Measurements from ENCODE around the gene CLDN7.

The CLDN7 gene

DNA sequence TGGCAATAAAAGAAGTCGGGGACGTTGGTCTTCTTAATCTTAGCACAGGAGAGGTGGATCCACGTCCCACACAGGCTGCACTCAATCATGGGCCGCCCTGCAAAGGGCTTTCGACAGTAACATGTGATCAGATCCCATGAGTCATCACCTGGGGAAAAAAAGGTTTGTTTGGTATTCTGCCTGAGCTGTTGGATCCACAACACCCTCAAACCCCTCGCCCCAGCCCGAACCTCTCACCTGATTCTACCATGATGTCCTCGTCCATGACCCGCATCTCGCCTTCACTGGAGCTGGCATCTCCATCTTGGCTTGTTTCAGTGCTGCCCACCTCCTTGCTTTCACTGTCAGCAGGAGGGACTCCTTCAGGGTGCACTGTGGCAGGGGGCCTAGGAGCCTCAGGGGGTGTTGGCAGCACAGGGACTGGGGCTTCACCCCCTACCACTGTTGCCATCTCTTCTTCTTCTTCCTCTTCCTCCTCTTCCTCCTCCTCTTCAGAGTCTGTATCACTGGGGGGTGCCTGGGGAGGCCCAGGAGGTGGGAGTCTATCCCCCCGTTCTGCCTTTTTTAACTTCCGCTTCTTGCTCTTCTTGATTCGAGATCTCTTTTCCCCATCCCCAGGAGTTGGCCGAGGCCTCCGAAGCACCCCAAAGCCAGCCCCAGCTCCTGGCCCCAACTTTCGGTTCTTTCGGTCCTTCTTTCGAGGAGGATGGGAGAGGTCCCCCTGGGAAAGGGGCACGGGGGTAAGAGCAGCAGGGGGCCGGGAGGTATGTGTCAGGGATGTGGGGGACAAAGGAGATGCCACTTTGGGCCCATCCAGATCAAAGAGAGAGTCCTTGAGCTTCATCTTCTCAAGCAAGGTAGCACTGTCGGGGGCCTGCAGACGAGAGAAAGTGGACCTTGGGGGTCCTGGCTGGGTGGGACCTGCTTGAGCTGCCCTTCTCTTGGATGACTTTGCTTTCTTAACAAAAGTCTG, 26.3 kb downstream of the CLDN7 start:
- no peak for DNase-seq

DNA sequence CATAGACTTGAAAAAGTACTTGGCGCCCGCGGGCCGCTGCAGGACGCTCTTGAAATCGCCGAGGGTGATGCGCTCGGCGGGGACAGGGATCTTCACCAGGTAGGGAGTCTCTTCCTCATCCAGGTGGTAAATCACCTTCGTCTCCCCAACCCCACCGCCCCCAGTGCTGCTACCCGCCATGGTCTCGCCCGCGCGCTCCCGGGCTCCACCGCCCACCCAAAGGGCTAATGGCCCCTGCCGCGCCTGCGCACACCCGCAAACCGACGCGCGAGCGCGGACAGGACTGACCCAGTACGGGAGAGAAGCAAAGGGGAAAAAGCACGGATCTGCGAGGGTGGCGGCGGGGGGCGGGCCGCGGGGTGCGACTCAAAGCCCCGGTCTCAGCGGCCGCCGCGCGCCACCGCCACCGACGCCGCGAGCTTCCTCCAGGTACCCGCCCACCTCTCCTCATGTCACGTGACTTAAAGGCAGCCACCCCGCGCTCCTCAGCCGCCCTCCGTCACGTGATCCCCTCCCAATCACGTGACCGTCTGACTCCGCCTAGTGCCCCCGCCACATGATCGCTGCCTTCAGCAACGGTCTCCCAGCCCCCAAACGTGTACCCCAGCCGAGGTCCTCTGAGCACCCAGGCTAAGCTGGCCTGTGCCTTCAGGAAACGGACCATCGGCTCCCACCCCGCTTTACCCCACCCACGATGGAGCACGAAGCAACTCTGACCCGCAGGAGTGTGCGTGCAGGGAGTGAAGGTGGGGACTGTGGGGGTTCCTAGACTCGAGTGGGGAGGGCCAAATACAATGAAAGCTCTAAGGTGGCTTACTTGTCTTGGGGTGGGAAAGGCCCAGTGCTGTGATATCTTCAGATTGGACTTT, 28.0 kb downstream of the CLDN7 start, which contains the start of gene DVL2:
DVL2 (minus strand) TSS at position 435 of the 869 bp plus-strand sequence; CDS start at position 180, 255 bp downstream.
- DNase-seq: peak; percentile 95 to 97

DNA sequence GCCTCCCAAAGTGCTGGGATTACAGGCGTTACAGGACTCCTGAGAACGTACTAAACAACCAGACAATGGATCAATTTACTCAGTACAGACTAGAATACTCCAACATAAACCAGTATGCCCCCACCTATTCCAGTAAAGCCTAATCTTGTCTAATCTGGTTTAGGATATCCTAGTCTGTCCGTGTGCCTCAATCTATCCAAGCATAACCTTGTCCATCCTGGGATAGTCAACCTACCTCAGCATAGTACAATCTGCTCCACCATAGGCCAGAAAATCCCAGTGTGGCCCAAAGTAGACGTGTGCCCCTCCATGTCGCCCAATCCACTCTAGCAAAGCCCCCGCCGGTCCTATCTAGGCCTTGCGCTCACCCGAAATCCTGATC, 28.6 kb downstream of the CLDN7 start:
- DNase-seq: no peak

DNA sequence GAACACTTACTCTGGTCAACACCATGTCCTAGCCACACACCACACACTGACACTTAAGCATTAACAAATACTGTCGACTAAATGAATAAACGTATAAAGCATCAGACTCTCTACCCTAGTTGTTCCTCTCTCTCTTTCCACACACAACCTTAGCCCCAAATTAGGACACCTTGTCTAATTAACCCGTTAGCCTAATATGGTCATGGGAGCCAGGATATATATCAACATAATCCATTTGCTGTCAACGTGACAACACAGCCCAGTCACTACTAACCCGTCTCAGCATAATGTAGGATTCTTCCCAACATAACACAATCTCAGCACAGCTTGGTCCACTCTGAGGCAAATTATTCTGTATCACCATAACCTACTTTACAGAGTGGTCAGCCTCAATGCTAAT, 30.2 kb downstream of the CLDN7 start:
- no peak for DNase-seq

DNA sequence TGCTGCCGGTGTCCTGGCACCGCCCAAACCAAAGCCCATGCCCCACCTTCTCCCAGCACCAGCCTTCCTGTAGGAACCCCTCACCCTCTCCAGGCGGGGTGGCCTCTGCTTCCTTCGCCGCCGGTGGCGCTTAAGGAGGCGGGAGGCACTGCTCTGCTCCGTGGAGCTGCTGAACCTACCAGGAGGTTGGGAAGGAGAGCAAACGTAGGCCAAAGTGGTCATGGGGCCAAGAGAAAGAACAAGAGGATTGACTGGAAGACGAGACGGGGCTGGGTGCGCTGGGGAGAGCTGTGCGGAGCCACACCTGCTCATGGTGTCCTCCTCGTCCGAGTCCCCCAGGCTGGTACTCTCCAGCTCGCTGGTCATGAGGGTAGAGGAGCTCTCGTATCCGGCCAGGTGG, 32.8 kb downstream of the CLDN7 start:
- no peak for DNase-seq

DNA sequence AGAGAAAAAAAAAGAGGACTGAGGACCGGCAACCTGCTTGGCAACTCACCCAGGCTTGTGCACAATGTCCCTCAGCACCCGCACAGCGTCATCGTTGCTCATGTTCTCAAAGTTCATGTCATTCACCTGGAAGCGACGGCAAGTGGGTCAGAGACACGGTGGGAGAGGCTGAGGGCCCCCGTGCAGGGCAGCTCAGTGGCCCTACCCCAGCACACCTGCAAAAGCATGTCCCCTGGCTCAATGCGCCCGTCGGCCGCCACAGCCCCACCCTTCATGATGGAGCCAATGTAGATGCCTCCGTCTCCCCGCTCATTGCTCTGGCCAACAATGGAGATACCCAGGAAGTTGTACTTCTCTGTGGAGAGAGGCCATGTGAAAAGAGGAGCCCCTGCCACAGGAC, 33.4 kb downstream of the CLDN7 start:
- no peak for DNase-seq

DNA sequence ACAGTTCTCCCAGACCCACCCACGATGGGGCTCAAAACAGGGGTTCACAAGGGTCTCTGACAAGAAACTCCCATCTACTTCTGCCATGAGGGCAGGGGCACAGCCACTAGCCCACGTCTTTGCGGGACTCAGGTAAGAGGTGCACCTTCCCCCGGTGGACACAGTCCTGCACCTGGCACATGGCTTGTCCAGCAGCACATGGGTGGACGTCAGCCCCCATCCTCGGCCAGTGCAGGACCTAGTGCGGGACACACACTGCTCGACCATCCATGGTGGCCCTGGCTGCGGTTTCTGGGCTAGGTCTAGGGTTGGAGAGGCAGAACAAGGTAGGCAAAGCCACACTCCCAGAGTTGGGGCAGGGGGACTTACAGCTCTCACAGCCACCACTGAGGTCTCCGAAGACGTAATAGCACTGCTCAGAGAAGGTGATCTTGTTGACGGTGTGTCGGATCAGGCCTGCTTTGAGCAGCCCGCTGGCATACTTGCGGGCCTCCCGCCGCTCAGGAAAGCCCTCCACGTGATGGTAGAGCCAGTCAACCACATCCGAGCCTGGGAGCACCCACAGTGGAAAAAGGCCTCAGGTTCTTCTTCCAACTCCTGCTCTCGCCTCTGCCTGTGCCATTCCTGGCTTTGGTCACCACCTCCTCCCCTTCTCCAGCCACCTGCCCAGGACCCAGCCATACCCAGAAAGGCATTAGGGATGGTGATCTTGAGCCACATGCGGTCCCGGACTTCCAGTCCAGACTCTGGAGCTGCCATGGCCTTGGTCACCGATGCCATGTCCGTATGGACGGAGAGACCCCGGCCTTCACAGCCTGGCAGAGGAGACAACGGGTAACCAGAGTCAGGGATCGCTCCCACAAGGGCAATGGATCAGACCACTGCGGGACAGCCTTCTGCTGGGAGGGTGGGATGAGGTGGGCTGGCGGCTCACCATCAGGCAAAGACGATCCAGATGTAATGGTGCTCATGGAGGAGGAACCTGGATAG, 35.3 kb downstream of the CLDN7 start:
- no peak for DNase-seq

DNA sequence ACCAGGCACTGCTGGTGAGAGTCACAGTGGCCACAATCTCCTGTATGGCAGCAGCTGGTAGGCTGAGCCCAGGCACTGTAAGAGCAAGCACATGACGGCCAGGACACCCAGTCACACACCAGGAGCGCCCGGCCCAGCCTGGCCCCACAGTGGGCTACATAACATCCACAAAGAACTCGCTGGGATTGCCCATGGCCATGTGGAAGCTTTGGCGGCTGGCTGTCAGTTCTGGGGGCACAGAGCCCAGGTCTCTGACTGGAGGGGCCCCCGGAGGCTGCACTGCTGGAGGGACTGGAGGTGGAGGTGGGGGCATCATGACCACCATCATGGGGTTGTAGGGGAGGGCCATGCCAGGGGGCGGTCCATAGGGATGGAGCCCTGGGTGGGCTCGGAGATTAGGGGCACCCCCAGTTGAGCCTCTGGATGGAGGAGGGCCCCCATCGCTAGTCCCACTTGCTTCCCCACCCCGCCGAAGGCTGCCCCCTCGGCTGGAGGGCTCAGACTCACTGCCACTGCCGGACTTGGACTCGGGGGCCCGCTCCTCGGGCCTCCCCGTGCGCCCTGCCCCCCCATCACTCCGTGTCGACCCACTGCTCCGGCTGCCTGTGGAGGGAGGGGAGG, 36.5 kb downstream of the CLDN7 start:
- DNase-seq: no peak

DNA sequence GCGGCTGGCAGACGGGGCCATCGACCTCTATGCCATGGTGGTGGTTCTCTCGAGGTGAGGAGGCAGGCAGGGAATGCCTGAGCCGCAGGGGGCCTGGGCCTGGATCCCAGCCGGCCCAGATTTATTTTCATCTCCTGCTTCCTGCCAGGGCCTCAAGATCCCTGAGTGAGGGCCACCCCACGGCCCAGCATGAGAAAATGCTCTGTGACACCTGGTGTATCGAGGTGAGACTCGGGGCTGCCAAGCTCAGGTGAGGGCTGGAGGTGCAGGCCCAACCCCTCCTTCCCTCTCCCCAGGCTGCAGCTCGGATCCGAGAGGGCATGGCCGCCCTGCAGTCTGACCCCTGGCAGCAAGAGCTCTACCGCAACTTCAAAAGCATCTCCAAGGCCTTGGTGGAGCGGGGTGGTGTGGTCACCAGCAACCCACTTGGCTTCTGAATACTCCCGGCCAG, 37.6 kb downstream of the CLDN7 start:
- DNase-seq: no peak

DNA sequence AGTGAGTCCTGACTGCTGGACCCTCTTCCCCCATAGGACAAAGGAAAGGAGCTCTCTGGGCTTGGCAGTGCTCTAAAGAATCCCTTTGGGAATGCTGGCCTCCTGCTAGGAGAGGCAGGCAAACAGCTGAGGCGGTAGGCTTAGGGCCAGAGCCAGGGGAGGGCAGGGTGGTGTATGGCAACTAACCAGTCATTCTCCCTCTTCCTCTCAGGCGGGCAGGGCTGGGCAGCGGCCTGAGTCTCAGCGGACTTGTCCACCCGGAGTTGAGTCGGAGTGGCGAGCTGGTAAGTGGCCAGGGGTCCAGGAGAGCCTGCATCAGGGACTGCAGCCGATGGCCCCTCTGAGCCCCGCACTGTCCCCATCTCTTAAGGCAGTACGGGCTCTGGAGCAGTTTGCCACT, 38.2 kb downstream of the CLDN7 start:
- no peak for DNase-seq

DNA sequence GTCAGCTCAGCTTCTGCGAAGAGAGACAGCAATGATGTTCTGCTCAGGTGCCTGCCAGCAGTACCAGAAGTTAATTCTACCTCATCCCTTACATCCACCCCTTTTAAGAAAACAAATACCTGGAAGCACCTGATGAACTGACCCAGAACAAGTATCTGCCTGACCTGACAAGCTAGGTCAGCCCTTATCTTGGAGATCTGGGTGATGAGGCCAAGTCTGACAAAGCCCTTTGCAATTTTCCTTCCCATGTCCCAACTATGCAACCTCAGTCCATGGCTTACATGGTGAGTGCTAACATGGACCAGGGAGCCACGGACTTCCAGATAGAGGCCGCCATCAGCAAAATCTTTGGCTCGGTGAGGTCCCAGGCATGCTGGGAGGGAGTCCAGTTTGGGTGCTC, 38.9 kb downstream of the CLDN7 start:
- no peak for DNase-seq

DNA sequence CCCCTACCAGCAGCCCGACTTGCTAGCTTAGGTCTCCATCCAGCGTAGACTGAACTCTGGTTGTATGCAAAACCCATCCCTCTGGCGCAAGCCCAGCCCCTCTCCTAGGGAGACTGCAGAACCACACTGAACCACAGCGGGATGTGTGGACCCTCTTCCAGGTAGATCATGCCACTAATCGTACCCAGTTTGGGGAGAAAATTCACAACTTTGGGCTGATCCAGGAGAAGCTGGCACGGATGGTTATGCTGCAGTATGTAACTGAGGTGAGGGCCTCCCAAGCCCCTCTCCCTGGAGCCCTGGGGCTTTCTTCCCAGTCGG, 39.3 kb downstream of the CLDN7 start:
- no peak for DNase-seq

DNA sequence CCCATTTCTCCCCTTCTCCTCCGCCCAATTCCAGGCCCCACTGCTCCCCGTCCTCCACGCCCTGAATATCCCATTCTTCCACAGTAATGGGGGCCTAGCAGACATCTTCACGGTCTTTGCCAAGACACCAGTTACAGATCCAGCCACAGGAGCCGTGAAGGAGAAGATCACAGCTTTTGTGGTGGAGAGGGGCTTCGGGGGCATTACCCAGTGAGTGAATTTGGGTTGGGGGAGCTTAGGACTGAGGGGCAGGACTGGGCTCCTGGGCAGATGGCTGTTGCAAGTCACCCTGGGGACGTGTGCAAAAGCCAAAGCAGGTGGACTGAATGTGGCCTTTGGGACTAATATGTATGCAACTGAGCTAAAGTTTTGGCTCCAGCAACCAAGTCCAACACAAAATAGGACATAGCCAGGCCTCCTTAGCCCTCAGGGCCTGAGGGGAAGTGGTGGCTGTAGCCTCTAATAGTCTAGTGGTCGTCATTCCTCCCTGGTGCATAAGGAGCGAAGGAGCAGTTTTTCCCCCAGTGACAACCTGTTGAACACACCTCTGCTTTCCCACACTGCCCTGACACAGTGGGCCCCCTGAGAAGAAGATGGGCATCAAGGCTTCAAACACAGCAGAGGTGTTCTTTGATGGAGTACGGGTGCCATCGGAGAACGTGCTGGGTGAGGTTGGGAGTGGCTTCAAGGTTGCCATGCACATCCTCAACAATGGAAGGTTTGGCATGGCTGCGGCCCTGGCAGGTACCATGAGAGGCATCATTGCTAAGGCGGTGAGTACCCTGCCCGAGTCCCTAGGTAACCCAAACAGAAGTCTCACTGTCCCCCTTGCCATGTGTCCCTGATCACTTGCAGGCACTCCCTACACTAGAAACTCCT, 39.9 kb downstream of the CLDN7 start:
- DNase-seq: no peak

DNA sequence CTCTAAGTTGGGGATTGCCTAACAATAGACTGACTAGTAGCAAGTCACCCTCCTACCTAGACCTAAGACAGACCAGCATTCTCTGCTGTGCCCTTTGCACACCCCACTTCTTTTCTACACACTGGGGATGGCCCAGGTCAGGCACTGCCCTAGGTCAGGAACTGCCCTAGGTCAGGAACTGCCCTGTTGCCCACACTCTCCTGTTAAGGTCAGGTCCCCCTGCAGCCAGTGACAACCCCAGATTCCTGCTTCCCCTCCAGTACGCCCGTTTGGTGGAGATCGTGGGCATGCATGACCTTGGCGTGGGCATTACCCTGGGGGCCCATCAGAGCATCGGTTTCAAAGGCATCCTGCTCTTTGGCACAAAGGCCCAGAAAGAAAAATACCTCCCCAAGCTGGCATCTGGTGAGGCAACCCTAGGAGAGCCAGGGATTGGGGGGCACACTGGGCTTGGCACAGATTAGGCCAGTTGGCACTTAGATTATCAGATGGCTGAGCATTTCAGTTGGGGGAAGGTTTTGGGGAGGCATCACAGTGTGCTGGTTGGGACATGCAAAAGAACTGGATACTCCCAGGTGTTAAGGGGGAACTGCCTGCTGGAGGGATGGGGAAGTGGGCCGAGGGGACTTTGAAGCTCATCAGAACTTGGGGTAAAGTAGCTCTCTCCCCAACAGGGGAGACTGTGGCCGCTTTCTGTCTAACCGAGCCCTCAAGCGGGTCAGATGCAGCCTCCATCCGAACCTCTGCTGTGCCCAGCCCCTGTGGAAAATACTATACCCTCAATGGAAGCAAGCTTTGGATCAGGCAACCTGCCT, 40.8 kb downstream of the CLDN7 start:
- no peak for DNase-seq

DNA sequence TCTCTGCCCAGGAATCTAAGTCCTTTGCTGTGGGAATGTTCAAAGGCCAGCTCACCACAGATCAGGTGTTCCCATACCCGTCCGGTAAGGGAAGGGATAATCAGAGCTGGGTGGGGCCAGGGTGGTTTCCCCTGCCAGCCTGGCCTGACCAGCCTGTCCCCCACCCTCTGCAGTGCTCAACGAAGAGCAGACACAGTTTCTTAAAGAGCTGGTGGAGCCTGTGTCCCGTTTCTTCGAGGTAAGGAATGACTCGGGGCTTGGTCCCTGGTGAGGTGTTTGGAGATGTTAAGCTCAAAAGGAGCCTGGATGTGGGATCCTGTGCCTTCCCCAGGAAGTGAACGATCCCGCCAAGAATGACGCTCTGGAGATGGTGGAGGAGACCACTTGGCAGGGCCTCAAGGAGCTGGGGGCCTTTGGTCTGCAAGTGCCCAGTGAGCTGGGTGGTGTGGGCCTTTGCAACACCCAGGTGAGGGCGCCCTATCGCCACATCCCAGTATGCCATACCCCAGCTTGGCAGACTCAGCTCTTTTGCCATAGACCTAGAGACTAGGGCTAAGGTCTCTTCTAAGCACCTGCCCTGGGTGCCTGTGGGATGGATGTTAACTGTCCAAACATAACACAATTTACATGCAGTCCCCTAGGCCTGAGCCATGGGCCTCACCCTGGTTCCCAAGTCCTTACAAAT, 41.5 kb downstream of the CLDN7 start:
- DNase-seq: peak; percentile 74 to 80

DNA sequence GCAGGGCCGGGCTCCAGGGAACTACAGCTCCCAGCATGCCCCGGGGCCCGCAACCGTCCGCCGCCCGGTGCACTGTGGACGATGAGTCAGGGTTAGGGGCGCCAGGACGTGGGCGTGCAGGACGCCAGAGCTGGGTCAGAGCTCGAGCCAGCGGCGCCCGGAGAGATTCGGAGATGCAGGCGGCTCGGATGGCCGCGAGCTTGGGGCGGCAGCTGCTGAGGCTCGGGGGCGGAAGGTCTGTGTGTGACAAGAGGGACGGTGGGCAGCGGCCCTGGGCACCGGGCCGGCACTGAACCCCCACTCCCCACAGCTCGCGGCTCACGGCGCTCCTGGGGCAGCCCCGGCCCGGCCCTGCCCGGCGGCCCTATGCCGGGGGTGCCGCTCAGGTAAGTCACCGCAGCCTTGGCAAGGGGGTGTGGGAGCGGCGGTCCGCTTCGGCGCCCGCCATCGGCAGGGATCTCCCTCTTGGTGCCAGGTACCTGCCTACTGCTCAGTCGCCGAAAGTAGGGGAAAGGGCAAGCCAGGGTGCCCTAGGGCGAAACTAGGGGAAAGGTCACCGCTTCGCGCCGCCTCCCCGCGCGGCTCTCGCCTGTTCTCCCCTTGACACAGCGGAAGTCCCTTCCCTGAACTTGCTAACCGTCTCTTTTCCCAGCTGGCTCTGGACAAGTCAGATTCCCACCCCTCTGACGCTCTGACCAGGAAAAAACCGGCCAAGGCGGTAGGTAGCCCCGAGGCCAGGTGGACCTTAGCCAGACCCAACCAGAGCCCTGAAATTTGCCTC, 42.3 kb downstream of the CLDN7 start, which contains the start of the genes ACADVL and DLG4:
ACADVL (plus strand) TSS at position 127 of the 781 bp plus-strand sequence; CDS start at position 174, 47 bp downstream.
DLG4 (minus strand) TSS at position 25 of the 781 bp plus-strand sequence.
- DNase-seq: peak; percentile 90 to 92

DNA sequence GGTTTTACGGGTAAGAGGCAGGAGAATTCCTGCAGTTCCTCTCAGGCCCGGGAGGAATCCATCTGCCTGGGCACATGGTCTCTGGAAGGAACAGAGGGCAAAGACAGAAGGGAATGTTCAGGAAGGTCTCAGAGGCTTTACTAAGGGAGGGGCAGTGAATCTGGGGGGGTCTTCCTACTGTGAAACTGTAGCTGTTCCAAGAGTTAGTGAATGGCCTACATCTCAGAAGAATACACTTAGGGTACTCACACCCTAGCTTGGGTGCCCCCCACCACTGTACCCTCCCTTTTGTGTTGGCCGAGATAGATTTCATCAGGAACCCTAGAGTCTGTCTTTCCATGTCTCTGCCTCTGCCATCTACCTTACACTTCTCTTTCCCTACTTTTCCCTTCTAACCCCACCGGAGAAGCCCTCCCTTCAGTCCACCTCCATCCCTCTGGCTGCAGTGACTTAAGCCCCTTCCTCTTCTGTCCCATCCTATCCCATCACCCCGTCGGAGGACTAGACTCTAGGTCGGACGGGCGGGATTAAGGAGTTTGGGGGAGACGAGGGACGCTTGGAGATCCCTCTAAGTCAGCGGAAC, 43.0 kb downstream of the CLDN7 start:
- no peak for DNase-seq

DNA sequence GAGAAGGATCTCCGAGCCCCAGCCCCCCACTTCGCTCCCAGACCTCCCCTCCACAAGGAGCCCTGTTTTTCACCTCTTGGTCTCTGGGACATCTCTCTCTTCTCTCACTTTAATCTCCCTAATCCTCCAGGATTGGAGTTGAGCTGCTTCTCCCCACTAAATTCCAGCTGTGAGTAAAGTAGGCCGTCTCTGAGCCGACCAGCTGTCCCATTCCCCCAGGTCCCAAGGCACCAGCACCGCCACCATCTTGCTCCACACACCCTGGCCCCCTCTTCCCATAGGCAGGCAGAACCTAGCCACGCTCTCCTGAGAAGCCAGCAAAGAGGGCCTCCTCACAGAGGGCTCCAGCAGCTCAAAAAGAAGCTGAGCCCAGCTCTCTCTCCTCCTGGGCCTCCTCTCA, 43.5 kb downstream of the CLDN7 start:
- no peak for DNase-seq

Data from activated T-cell treated with anti-CD3 and anti-CD28 coated beads, Interleukin-2, amount 50 U/mL, for 48 hours (primary cell).